MG63 (cell line): Measurements from ENCODE around the gene LIN28A. TPM values are rescaled to one million over a fixed set of nuclear protein-coding genes. Genes with fewer than 3 reads are reported as not detected.
A peak's percentile ranks its signal among the peaks of the same experiment; 100 is the strongest.
"Not testable (repeated sequence)": the region's sequence is repeated elsewhere in the genome, so short reads cannot be mapped to it uniquely, and the experiment has no call there.

ENCODE experiments used
- DNase-seq: peaks from one replicate; pipeline ENCODE4 v3.0.0-alpha.2; 2020
- H3K27me3 ChIP-seq: fragments of 250-450 bp; sonication (Bioruptor Pico); 2 replicates; pipeline ENCODE4 v1.5.1; 2020; ENCODE audit warnings: mild to moderate bottlenecking, moderate library complexity
- H3K36me3 ChIP-seq: fragments of 250-450 bp; sonication (Bioruptor Pico); 2 replicates; pipeline ENCODE4 v1.5.1; 2020; ENCODE audit warnings: mild to moderate bottlenecking, moderate library complexity
- H3K4me3 ChIP-seq: fragments of 250-450 bp; sonication (Bioruptor Pico); 2 replicates; pipeline ENCODE4 v1.5.1; 2020; ENCODE audit warnings: mild to moderate bottlenecking, moderate library complexity
- H3K9me3 ChIP-seq: fragments of 250-450 bp; sonication (Bioruptor Pico); 2 replicates; pipeline ENCODE4 v1.5.1; 2020; ENCODE audit warnings: mild to moderate bottlenecking, moderate library complexity
- total RNA-seq: library from RNA; depleted of rRNA; stranded (reverse); fragments of >200 nt; shearing (Covaris generic); gene quantifications from 2 replicates; pipeline ENCODE4 v1.2.3, GENCODE V29; 2014; ENCODE audit warnings: low replicate concordance

Gene LIN28A
- total RNA-seq, 1 experiment from 2014 or later = not detected

- H3K36me3 ChIP-seq = no peaks in the 10 kb centered on the region
- no peak overlapping the region for H3K4me3 ChIP-seq
- H3K9me3 ChIP-seq = no peaks in the 10 kb centered on the region
- peak; percentile 91 for DNase-seq
- no peaks in the 10 kb centered on the region for H3K27me3 ChIP-seq
Observed at GRCh38 chr1:26378088-26378878, 32.3 kb upstream of the LIN28A start.

GRCh38 chr1:26378879-26379251, 31.8 kb upstream of the LIN28A start:
- Histone ChIP-seq H3K9me3 (no peaks in the 10 kb centered on the region), H3K4me3 (no peak overlapping the region), H3K36me3 (no peaks in the 10 kb centered on the region), H3K27me3 (no peaks in the 10 kb centered on the region)
- DNase-seq = no peak

GRCh38 chr1:26384076-26384475, 26.5 kb upstream of the LIN28A start:
- Histone ChIP-seq H3K4me3 (no peak overlapping the region), H3K9me3 (no peaks in the 10 kb centered on the region), H3K27me3 (no peaks in the 10 kb centered on the region), H3K36me3 (no peaks in the 10 kb centered on the region)
- DNase-seq = no peak

- H3K36me3 ChIP-seq, DNase-seq, H3K27me3 ChIP-seq, H3K4me3 ChIP-seq, H3K9me3 ChIP-seq: not testable (repeated sequence)
Observed at GRCh38 chr1:26385063-26385462, 25.6 kb upstream of the LIN28A start.

GRCh38 chr1:26387447-26387846, 23.2 kb upstream of the LIN28A start:
- no peaks in the 10 kb centered on the region for H3K36me3 ChIP-seq
- H3K4me3 ChIP-seq = no peak overlapping the region
- H3K9me3 ChIP-seq = no peaks in the 10 kb centered on the region
- no peaks in the 10 kb centered on the region for H3K27me3 ChIP-seq
- peak; percentile 73 for DNase-seq

- no peaks in the 10 kb centered on the region for H3K36me3 ChIP-seq
- no peaks in the 10 kb centered on the region for H3K9me3 ChIP-seq
- no peak for DNase-seq
- no peak overlapping the region for H3K4me3 ChIP-seq
- no peaks in the 10 kb centered on the region for H3K27me3 ChIP-seq
Observed at GRCh38 chr1:26388791-26389445, 21.7 kb upstream of the LIN28A start.

GRCh38 chr1:26389604-26390247, 20.9 kb upstream of the LIN28A start:
- no peaks in the 10 kb centered on the region for H3K27me3 ChIP-seq
- no peaks in the 10 kb centered on the region for H3K36me3 ChIP-seq
- no peaks in the 10 kb centered on the region for H3K9me3 ChIP-seq
- no peak for DNase-seq
- no peak overlapping the region for H3K4me3 ChIP-seq

- Histone ChIP-seq H3K4me3 (no peak overlapping the region), H3K36me3 (no peaks in the 10 kb centered on the region), H3K27me3 (no peaks in the 10 kb centered on the region), H3K9me3 (no peaks in the 10 kb centered on the region)
- DNase-seq = peak; percentile 42
Observed at GRCh38 chr1:26391450-26391849, 19.2 kb upstream of the LIN28A start.

GRCh38 chr1:26395754-26396153, 14.9 kb upstream of the LIN28A start:
- no peaks in the 10 kb centered on the region for H3K9me3 ChIP-seq
- H3K36me3 ChIP-seq = no peaks in the 10 kb centered on the region
- no peak overlapping the region for H3K4me3 ChIP-seq
- H3K27me3 ChIP-seq = no peaks in the 10 kb centered on the region
- no peak for DNase-seq

- Histone ChIP-seq H3K36me3 (no peaks in the 10 kb centered on the region), H3K9me3 (no peaks in the 10 kb centered on the region), H3K27me3 (no peaks in the 10 kb centered on the region), H3K4me3 (no peak overlapping the region)
- no peak for DNase-seq
Observed at GRCh38 chr1:26399034-26399433, 11.6 kb upstream of the LIN28A start.

- H3K27me3 ChIP-seq = no peaks in the 10 kb centered on the region
- no peak for DNase-seq
- no peak overlapping the region for H3K4me3 ChIP-seq
- no peaks in the 10 kb centered on the region for H3K36me3 ChIP-seq
- H3K9me3 ChIP-seq = no peaks in the 10 kb centered on the region
Observed at GRCh38 chr1:26401891-26402290, 8.7 kb upstream of the LIN28A start.

- DNase-seq = no peak
- H3K9me3 ChIP-seq = no peaks in the 10 kb centered on the region
- peaks cover under 1% of the 10 kb centered on the region for H3K27me3 ChIP-seq
- H3K36me3 ChIP-seq = no peaks in the 10 kb centered on the region
- H3K4me3 ChIP-seq = no peak overlapping the region
Observed at GRCh38 chr1:26403656-26404055, 7.0 kb upstream of the LIN28A start.

GRCh38 chr1:26404641-26405040, 6.0 kb upstream of the LIN28A start:
- Histone ChIP-seq H3K36me3 (no peaks in the 10 kb centered on the region), H3K4me3 (no peak overlapping the region), H3K9me3 (no peaks in the 10 kb centered on the region), H3K27me3 (peaks cover 10% of the 10 kb centered on the region)
- no peak for DNase-seq

- H3K27me3 ChIP-seq = peaks cover 13% of the 10 kb centered on the region
- DNase-seq = no peak
- H3K36me3 ChIP-seq = no peaks in the 10 kb centered on the region
Observed at GRCh38 chr1:26405281-26405915, 5.2 kb upstream of the LIN28A start.

GRCh38 chr1:26408604-26409003, 2.0 kb upstream of the LIN28A start:
- peak; percentile 47 for DNase-seq
- H3K4me3 ChIP-seq = no peak overlapping the region
- no peaks in the 10 kb centered on the region for H3K36me3 ChIP-seq
- no peaks in the 10 kb centered on the region for H3K9me3 ChIP-seq
- H3K27me3 ChIP-seq = peaks cover 42% of the 10 kb centered on the region

More at GRCh38 chr1:26405281-26405915, 5.2 kb upstream of the LIN28A start:
- Histone ChIP-seq H3K9me3 (no peaks in the 10 kb centered on the region), H3K4me3 (no peak overlapping the region)

GRCh38 chr1:26409191-26409807, 1.3 kb upstream of the LIN28A start:
- no peak overlapping the region for H3K4me3 ChIP-seq
- H3K27me3 ChIP-seq = peaks cover 45% of the 10 kb centered on the region
- DNase-seq = no peak
- no peaks in the 10 kb centered on the region for H3K36me3 ChIP-seq
- no peaks in the 10 kb centered on the region for H3K9me3 ChIP-seq

GRCh38 chr1:26411624-26412074, 1.0 kb downstream of the LIN28A start:
- H3K27me3 ChIP-seq = peaks cover 63% of the 10 kb centered on the region
- DNase-seq = no peak
- H3K9me3 ChIP-seq = no peaks in the 10 kb centered on the region
- no peak overlapping the region for H3K4me3 ChIP-seq
- H3K36me3 ChIP-seq = no peaks in the 10 kb centered on the region
